Measurements from ENCODE around the gene ARHGEF19. TPM values are rescaled to one million over a fixed set of nuclear protein-coding genes. Genes with fewer than 3 reads are reported as not detected.

ARHGEF19 gene
- total and polyA plus RNA-seq, 2 of the 13 experiments (the other 11 are each of a cell fraction or from before 2014, with no cell fraction given), result 1.7 to 1.8 TPM

DNA sequence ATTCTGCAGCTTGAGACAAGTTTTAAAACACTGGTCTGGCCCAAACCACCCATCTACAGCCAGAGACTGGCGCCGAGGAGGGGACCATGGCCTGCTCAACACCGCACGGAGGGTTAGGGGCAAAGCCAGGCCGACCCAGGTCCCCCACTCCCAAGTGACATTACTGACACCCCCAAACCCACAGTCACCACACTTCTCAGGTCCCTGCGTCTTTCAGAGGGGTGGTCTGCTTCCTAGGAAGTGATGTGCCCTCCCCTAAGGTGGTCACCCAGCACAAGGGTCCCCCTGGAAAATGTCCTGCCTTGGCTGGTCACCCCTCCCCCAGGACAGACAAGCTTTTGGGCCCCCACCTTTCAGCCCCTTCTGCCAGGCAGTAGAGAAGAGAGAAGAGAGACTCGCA, 35.8 kb downstream of the ARHGEF19 start:
- no peaks in the 10 kb centered on the region for H3K36me3 ChIP-seq (replicated peaks in 1 of 2; ENCODE audit: control insufficient read depth in 1 of 2, insufficient read depth in 2 of 2, low read length in 2 of 2)
- POLR2A ChIA-PET, result no interaction called here
- ATAC-seq (no peak), FAIRE-seq (no peak), DNase-seq (ENCODE audit: low spot score) (no peak)
- BruUV-seq (replicated peaks), result no TSS peak
- peak overlapping the region; percentile 74 for H3K9ac ChIP-seq (ENCODE audit: insufficient read depth, low read depth, low read length)
- no peak overlapping the region for H3K4me3 ChIP-seq (replicated peaks in 1 of 3; ENCODE audit: insufficient read depth in 1 of 3, low read depth in 2 of 3, low read length in 3 of 3)
- H3K4me1 ChIP-seq (ENCODE audit: insufficient read depth, low read length), result peaks cover 99% of the 10 kb centered on the region
- H3K9me3 ChIP-seq (ENCODE audit: low read length), result no peaks in the 10 kb centered on the region
- TF ChIP-seq HDAC1 (CRISPR knock-in tag; IDR thresholded peaks at IDR 0.05) (0 out of 2 replicates have a peak, but pooled peaks have one; percentile 12), ZNF549 (CRISPR knock-in tag; IDR thresholded peaks at IDR 0.05) (no peak)
- no peaks in the 10 kb centered on the region for H4K20me1 ChIP-seq (ENCODE audit: insufficient read depth, low read length)
- peak overlapping the region; percentile 74 for H3K4me2 ChIP-seq (ENCODE audit: low read depth, low read length)
- intact Hi-C loops (cut with micrococcal nuclease; ENCODE audit: unreplicated experiment) (no loop called here), in situ Hi-C loops (cut with HindIII; ENCODE audit: extremely low pct_ligation_motif_present, low pct_unique_long_range_greater_than_20kb) (no loop called here)
- no peak overlapping the region for H2AFZ ChIP-seq (ENCODE audit: low read length)
- no peak overlapping the region for H3K27ac ChIP-seq (ENCODE audit: extremely low read length, insufficient read depth, low read length)
- peaks cover 2 to 16% of the 10 kb centered on the region in 2 experiments; a peak in 3 of 5 replicates for H3K27me3 ChIP-seq (ENCODE audit: control insufficient read depth in 1 of 2, insufficient read depth in 2 of 2, low read length in 2 of 2)
- H3K79me2 ChIP-seq (ENCODE audit: insufficient read depth, low read length), result no peaks in the 10 kb centered on the region
- WGBS (ENCODE audit: low lambda C conversion rate), result 53% methylated on average over 6 of the region's 7 CpGs
- CTCF ChIA-PET (ENCODE audit: low intra/inter-chr PET ratio, low total read pairs), result no interaction called here

DNA sequence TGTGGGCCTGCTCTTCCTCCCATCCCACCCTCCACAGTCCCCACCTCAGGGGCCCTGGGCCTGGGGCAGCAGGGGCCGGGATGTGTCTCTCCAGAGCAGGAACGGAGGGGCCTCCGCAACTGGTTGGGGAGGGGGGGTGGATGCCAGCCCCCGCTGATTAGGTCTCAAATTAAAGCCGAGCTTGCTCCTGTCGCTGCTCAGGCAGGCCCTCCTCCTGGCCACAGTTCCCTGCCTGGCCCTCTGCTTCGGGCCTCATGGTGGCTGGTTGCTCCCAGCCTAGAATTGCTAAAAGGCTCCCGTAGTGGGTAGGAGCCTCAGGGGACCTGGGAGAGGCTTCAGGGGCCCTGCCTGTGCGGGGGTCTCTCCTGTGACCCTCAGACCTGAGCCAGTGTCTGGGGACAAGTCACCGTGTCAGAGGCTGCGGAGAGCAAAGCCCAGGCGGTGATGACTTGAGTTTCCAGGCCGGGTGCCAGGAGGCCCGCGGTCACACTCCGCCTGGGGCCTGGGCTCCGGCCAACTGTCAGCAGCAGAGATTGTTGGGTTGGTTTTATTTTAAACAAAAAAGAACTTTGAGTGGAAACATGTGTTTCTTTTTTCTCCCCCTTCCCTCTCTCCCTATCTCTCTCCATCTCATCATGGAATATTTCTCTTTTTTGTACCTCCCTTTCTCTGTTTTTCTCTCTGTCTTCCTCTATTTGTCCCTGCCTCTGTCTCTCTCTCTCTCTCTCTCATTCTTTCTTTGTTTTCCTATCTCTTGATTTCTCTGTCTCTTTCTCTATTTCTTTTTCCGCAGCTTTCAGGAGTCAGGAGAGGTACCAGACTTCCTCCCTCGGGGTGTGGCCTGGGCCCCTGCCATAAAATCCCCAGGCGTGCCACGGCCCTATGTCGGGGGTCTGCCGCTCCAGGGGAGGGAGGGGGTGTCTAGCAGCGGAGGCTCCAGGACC, 36.6 kb downstream of the ARHGEF19 start:
- peak; percentile 58 for ATAC-seq
- peak overlapping the region; percentile 27 for H3K27ac ChIP-seq (ENCODE audit: extremely low read length, insufficient read depth, low read length)
- H3K9me3 ChIP-seq (ENCODE audit: low read length), result no peaks in the 10 kb centered on the region
- peak overlapping the region; percentile 23 to 63 (median 45); a peak in 5 of 6 replicates for H3K4me3 ChIP-seq (replicated peaks in 1 of 3; ENCODE audit: insufficient read depth in 1 of 3, low read depth in 2 of 3, low read length in 3 of 3)
- FAIRE-seq, result no peak
- intact Hi-C loops (cut with micrococcal nuclease; ENCODE audit: unreplicated experiment) (no loop called here), in situ Hi-C loops (cut with HindIII; ENCODE audit: extremely low pct_ligation_motif_present, low pct_unique_long_range_greater_than_20kb) (no loop called here)
- ChIA-PET CTCF (ENCODE audit: low intra/inter-chr PET ratio, low total read pairs) (no interaction called here), POLR2A (interaction anchor here (1.2 to 1.7 kb wide), 3 partner anchors 11 to 32 kb away, joined by 4 to 9 read pairs (median 7); no protein-coding TSS in a partner anchor)
- peak overlapping the region; percentile 74 for H3K4me2 ChIP-seq (ENCODE audit: low read depth, low read length)
- WGBS (ENCODE audit: low lambda C conversion rate), result 15% methylated on average over 17 of the region's 24 CpGs
- H4K20me1 ChIP-seq (ENCODE audit: insufficient read depth, low read length), result no peaks in the 10 kb centered on the region
- peaks cover 5 to 17% of the 10 kb centered on the region in 2 experiments; a peak in 3 of 5 replicates for H3K27me3 ChIP-seq (ENCODE audit: control insufficient read depth in 1 of 2, insufficient read depth in 2 of 2, low read length in 2 of 2)
- peak overlapping the region; percentile 50 for H2AFZ ChIP-seq (ENCODE audit: low read length)
- BruUV-seq (replicated peaks), result no TSS peak
- peak overlapping the region; percentile 74 for H3K9ac ChIP-seq (ENCODE audit: insufficient read depth, low read depth, low read length)
- H3K4me1 ChIP-seq (ENCODE audit: insufficient read depth, low read length), result peaks cover 99% of the 10 kb centered on the region
- DNase-seq (ENCODE audit: low spot score), result no peak
- no peaks in the 10 kb centered on the region for H3K79me2 ChIP-seq (ENCODE audit: insufficient read depth, low read length)
- no peaks in the 10 kb centered on the region for H3K36me3 ChIP-seq (replicated peaks in 1 of 2; ENCODE audit: control insufficient read depth in 1 of 2, insufficient read depth in 2 of 2, low read length in 2 of 2)
- TF ChIP-seq GPN1 (CRISPR knock-in tag; IDR thresholded peaks at IDR 0.05; ENCODE audit: borderline replicate concordance) (no peak), ZSCAN9 (CRISPR knock-in tag; IDR thresholded peaks at IDR 0.05; ENCODE audit: borderline replicate concordance) (no peak), TAF1 (CRISPR knock-in tag; IDR thresholded peaks at IDR 0.05) (0 out of 2 replicates have a peak, but pooled peaks have one; percentile 33), FOSL2 (CRISPR knock-in tag; IDR thresholded peaks at IDR 0.05) (no peak), ZNF556 (CRISPR knock-in tag; IDR thresholded peaks at IDR 0.05; ENCODE audit: borderline replicate concordance) (no peak), NAIF1 (CRISPR knock-in tag; IDR thresholded peaks at IDR 0.05; ENCODE audit: borderline replicate concordance) (no peak), TMF1 (CRISPR knock-in tag; IDR thresholded peaks at IDR 0.05; ENCODE audit: low read depth) (no peak), ZNF143 (CRISPR knock-in tag; IDR thresholded peaks at IDR 0.05) (no peak)
- TF ChIP-seq, protein P1, sequence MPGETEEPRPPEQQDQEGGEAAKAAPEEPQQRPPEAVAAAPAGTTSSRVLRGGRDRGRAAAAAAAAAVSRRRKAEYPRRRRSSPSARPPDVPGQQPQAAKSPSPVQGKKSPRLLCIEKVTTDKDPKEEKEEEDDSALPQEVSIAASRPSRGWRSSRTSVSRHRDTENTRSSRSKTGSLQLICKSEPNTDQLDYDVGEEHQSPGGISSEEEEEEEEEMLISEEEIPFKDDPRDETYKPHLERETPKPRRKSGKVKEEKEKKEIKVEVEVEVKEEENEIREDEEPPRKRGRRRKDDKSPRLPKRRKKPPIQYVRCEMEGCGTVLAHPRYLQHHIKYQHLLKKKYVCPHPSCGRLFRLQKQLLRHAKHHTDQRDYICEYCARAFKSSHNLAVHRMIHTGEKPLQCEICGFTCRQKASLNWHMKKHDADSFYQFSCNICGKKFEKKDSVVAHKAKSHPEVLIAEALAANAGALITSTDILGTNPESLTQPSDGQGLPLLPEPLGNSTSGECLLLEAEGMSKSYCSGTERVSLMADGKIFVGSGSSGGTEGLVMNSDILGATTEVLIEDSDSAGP (CRISPR knock-in tag; IDR thresholded peaks at IDR 0.05; ENCODE audit: borderline replicate concordance), result no peak
- TF ChIP-seq, protein P2, sequence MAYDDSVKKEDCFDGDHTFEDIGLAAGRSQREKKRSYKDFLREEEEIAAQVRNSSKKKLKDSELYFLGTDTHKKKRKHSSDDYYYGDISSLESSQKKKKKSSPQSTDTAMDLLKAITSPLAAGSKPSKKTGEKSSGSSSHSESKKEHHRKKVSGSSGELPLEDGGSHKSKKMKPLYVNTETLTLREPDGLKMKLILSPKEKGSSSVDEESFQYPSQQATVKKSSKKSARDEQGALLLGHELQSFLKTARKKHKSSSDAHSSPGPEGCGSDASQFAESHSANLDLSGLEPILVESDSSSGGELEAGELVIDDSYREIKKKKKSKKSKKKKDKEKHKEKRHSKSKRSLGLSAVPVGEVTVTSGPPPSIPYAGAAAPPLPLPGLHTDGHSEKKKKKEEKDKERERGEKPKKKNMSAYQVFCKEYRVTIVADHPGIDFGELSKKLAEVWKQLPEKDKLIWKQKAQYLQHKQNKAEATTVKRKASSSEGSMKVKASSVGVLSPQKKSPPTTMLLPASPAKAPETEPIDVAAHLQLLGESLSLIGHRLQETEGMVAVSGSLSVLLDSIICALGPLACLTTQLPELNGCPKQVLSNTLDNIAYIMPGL (CRISPR knock-in tag; IDR thresholded peaks at IDR 0.05; ENCODE audit: borderline replicate concordance in 1 of 2, low read depth in 1 of 2), result no peak
- TF ChIP-seq, protein P3, sequence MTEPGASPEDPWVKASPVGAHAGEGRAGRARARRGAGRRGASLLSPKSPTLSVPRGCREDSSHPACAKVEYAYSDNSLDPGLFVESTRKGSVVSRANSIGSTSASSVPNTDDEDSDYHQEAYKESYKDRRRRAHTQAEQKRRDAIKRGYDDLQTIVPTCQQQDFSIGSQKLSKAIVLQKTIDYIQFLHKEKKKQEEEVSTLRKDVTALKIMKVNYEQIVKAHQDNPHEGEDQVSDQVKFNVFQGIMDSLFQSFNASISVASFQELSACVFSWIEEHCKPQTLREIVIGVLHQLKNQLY (CRISPR knock-in tag; IDR thresholded peaks at IDR 0.05), result no peak

Measured in HepG2 (cell line).